Esophagus muscularis mucosa (tissue), 4 donors: ENCODE results near the gene BOK. TPM values are rescaled to one million over a fixed set of nuclear protein-coding genes. Genes with fewer than 3 reads are reported as not detected.

Source experiments
- DNase-seq: peaks from one replicate; pipeline ENCODE4 v3.0.0-alpha.2; 2017; ENCODE audit errors: extremely low spot score
- H3K27ac ChIP-seq, 4 donors: fragments of 200-600 bp; sonication (generic); replicated peaks in 1 of 4; 1 replicate in 3 of 4; 2 replicates in 1 of 4; pipeline ENCODE4 v1.5.1; 2016 to 2019; ENCODE audit warnings: mild to moderate bottlenecking in 1 of 4
- H3K27me3 ChIP-seq, 4 donors: fragments of 200-600 bp; sonication (generic); one replicate each; pipeline versions ENCODE4 v1.5.1 to v1.6.0; 2016 to 2019
- H3K36me3 ChIP-seq, 4 donors: fragments of 200-600 bp; sonication (generic); one replicate each; pipeline ENCODE4 v1.5.1; 2016 to 2019
- H3K4me1 ChIP-seq, 4 donors: fragments of 200-600 bp; sonication (generic); one replicate each; pipeline ENCODE4 v1.5.1; 2016 to 2019
- H3K4me3 ChIP-seq, 4 donors: fragments of 200-600 bp; sonication (generic); 1 replicate in 2 of 4; 2 replicates in 2 of 4; pipeline ENCODE4 v1.5.1; 2016 to 2019; ENCODE audit warnings: mild to moderate bottlenecking in 4 of 4, moderate library complexity in 1 of 4
- H3K9me3 ChIP-seq, 4 donors: fragments of 200-600 bp; sonication (generic); 1 replicate in 3 of 4; 2 replicates in 1 of 4; pipeline ENCODE4 v1.5.1; 2016 to 2019
- EP300 ChIP-seq: sonication (generic); formaldehyde crosslinking; IDR thresholded peaks from one replicate; pipeline ENCODE4 v1.6.1; 2017; ENCODE audit warnings: antibody characterized with exemption
- POLR2A ChIP-seq: fragments of 450-650 bp; IDR thresholded peaks from one replicate; pipeline ENCODE4 v1.6.1; 2017; ENCODE audit warnings: antibody characterized with exemption, moderate library complexity, mild to moderate bottlenecking, low read depth
- POLR2AphosphoS5 ChIP-seq, 2 donors: sonication (generic); formaldehyde crosslinking; IDR thresholded peaks; one replicate each; pipeline ENCODE4 v1.6.1; 2017; ENCODE audit warnings: antibody characterized with exemption in 2 of 2
- WGBS: methylation state at CpG from one replicate; pipeline ENCODE4 v1.1.5; 2018; 5-methylcytosine and 5-hydroxymethylcytosine counted together
- intact Hi-C: fragments of 100-400 bp; cut with DNase I; formaldehyde crosslinking; loops from one replicate; pipeline ENCODE4 v1.15.1; 2023
- total RNA-seq, 4 donors: library from RNA; depleted of rRNA; stranded (reverse); fragments of >200 nt; gene quantifications; one replicate each; pipeline versions ENCODE4 v1.1.0 to v1.2.1, GENCODE V29; 2016
- TF ChIP-seq, protein P1 (sequence below), 3 experiments: fragments of 200-600 bp in 2 of 3; fragments of 450-650 bp in 1 of 3; sonication (generic) in 2 of 3; IDR thresholded peaks; one replicate each; pipeline ENCODE4 v1.5.1; 2017 to 2019; ENCODE audit warnings: antibody characterized with exemption in 3 of 3, mild to moderate bottlenecking in 2 of 3, moderate library complexity in 1 of 3

BOK gene
- total RNA-seq, 4 donors from 2014 or later, result 55.8 to 118 (median 73.7) TPM

DNA sequence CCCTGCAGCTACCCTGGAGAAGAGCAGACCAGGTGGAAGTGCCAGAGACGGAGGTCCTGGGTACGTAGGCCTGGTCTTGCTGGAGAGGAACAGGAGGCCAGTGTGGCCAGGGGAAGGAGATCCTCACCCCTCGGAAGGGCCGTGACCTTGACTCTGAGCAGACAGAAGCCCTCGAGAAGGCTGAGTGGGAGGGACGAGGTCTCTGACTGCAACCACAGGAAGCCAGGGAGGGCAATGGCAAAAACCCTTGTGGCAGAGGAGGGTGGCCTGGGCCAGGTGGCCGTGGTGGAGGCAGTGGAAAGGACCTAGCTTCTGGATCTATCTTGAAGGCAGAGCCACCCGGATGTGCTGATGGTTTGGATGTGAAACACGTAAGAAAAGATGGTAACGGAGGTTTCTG, 50.3 kb downstream of the BOK start:
- 88% methylated on average over 10 of the region's 10 CpGs for WGBS
- TF ChIP-seq POLR2A, result no peak
- TF ChIP-seq, protein P1, sequence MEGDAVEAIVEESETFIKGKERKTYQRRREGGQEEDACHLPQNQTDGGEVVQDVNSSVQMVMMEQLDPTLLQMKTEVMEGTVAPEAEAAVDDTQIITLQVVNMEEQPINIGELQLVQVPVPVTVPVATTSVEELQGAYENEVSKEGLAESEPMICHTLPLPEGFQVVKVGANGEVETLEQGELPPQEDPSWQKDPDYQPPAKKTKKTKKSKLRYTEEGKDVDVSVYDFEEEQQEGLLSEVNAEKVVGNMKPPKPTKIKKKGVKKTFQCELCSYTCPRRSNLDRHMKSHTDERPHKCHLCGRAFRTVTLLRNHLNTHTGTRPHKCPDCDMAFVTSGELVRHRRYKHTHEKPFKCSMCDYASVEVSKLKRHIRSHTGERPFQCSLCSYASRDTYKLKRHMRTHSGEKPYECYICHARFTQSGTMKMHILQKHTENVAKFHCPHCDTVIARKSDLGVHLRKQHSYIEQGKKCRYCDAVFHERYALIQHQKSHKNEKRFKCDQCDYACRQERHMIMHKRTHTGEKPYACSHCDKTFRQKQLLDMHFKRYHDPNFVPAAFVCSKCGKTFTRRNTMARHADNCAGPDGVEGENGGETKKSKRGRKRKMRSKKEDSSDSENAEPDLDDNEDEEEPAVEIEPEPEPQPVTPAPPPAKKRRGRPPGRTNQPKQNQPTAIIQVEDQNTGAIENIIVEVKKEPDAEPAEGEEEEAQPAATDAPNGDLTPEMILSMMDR (IDR thresholded peaks at IDR 0.05), result no peak
- no peak for TF ChIP-seq EP300
- TF ChIP-seq POLR2AphosphoS5 (IDR thresholded peaks at IDR 0.05), result no peak
- DNase-seq, result no peak

DNA sequence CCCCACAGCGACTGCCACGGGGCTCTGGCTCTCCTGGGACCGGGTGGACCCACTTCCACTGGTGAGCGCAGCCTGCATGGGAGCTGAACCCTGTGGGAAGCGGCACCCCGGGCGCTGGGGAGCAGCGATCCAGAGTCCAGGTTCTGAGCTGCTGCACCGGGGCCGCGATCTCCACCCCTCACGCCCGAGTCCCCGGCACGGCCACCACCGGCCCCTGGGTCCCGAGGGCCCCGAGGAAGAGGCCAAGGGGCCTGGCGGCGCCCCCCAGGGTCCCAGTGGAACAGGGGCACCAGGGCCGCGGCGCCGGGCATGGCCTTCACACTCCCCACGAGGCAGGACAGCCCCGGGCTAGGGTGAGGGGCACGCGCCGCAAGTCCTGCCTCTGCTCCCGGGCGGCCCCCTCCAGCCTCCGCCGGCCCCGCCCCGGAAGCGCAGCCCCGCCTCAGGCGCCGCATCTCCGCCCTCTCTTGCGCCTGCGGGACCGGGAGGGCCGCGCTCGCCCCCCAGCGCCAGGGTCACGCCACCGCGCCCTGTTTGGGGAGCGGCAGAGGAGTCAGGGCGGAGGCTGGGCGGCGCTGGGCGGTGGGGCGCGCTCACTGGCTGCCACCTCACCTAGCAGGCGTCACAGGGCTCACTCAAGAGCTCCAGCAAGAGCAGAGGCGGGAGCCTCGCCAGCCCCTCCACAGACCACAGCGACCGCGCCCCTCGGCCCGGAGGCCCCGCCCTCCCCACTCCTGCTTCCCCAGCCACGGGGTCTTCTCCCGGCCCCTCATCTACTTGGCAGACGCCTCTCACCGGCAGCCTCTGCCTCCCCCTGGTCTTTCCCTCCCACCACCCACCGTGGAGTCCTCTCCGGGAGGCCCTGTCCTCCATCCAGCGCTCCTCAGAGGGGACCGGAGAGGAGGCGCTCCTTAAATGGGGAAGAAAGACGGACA, 51.6 kb downstream of the BOK start:
- H3K27me3 ChIP-seq, result no peaks in the 10 kb centered on the region
- peak overlapping the region; percentile 85 to 87 (median 86) for H3K27ac ChIP-seq
- peaks cover under 1 to 28% (median 9%) of the 10 kb centered on the region in 4 donors for H3K36me3 ChIP-seq
- peaks cover 9 to 44% (median 27%) of the 10 kb centered on the region in 4 donors for H3K4me1 ChIP-seq
- WGBS, result 6% methylated on average over 34 of the region's 76 CpGs
- intact Hi-C loops, result loop anchor here (5.0 kb wide), 1 partner anchor 103 kb away; the partner anchor contains the start of gene STK25
- no peak for DNase-seq
- H3K4me3 ChIP-seq, result peak overlapping the region; percentile 68 to 78 (median 72)
- H3K9me3 ChIP-seq, result no peaks in the 10 kb centered on the region
- no peak for TF ChIP-seq EP300
- TF ChIP-seq POLR2AphosphoS5 (IDR thresholded peaks at IDR 0.05), result peak; percentile 74 to 77
- TF ChIP-seq, protein P1 (IDR thresholded peaks at IDR 0.05), result peak; percentile 63 to 81 (median 80)

More for the DNA sequence above, 50.3 kb downstream of the BOK start:
- intact Hi-C loops, result no loop called here
- peaks cover 9 to 44% (median 27%) of the 10 kb centered on the region in 4 donors for H3K4me1 ChIP-seq
- H3K4me3 ChIP-seq, result no peak overlapping the region
- H3K27me3 ChIP-seq, result no peaks in the 10 kb centered on the region
- no peak overlapping the region for H3K27ac ChIP-seq
- H3K36me3 ChIP-seq, result peaks cover 10 to 40% (median 19%) of the 10 kb centered on the region in 4 donors
- H3K9me3 ChIP-seq, result no peaks in the 10 kb centered on the region

DNA sequence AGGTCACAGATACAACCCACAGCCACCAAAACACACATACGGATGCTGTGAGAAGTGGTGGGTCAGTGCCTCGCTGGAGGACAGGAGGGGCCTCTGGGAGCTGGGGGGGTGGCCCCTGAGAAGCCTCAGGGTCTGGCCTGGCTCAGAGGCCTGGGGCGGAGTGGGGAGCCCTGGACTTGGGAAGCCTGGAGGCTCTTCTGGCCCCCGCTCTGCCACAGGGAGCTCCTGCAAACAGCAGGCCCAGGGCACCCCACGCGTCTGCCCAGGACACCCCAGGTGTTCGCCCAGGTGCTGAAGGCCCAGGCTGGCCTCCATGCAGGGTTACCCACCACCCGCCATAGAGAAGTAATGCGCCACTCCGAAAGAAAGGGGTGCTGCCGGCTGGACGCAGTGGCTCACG, 52.5 kb downstream of the BOK start:
- intact Hi-C loops, result loop anchor here (5.0 kb wide), 1 partner anchor 104 kb away; the partner anchor contains the start of gene STK25
- Histone ChIP-seq H3K27me3 (no peaks in the 10 kb centered on the region), H3K4me1 (peaks cover 11 to 44% (median 30%) of the 10 kb centered on the region in 4 donors), H3K36me3 (peaks cover 0 to 21% (median 3%) of the 10 kb centered on the region in 4 donors), H3K27ac (peak overlapping the region; percentile 85 to 87 (median 86)), H3K9me3 (no peaks in the 10 kb centered on the region), H3K4me3 (no peak overlapping the region)
- TF ChIP-seq POLR2A, result no peak
- TF ChIP-seq POLR2AphosphoS5 (IDR thresholded peaks at IDR 0.05), result no peak
- TF ChIP-seq, protein P1 (IDR thresholded peaks at IDR 0.05), result no peak
- TF ChIP-seq EP300, result no peak
- 95% methylated on average over 11 of the region's 13 CpGs for WGBS
- DNase-seq, result no peak

DNA sequence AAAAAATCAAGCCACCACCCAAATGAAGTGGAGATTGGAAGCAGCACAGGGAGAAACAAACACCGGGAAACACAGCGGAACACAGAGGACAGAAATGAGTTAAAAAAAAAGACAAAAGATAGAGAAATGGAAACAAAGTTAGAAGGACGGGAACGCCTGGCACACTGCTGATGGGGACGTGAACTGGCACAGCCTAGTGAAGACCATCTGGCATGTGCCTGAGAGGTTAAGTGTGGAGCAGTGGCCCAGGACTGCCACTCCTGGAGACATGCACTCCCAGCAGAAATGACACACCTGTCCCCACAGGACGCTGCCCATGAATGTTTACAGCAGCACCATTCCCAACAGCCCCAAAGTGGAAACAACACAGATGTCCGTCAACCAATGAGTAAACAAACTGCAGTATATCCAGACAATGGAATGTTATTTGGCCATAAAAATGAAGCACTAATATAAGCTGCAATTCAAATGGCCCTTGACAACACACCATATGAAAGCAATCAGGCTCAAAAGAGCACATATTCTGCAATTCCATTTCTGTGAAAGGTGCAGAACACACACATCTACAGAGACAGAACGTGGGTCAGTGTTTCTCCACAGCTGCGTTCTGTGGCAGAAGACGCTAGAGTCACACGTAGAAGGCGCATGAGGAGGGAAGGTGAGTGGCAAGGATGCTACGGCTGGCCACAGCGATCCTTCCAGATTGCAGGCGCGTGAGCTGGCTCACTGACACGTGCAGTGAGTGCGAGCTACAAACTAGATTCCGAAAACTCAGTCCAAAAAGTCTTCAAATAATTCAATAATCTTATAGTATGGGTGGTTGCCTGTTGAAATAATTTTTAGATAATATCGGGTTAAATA, 53.8 kb downstream of the BOK start:
- Histone ChIP-seq H3K4me3 (no peak overlapping the region), H3K4me1 (peaks cover 14 to 55% (median 34%) of the 10 kb centered on the region in 4 donors), H3K27me3 (no peaks in the 10 kb centered on the region), H3K9me3 (no peaks in the 10 kb centered on the region), H3K27ac (peak overlapping the region in 3 of 4 donors; percentile 31 to 66 (median 62)), H3K36me3 (peaks cover 0 to 13% (median 0%) of the 10 kb centered on the region in 4 donors)
- 72% methylated on average over 20 of the region's 20 CpGs for WGBS
- TF ChIP-seq POLR2AphosphoS5 (IDR thresholded peaks at IDR 0.05), result peak in 1 of 2 donors; percentile 16
- TF ChIP-seq, protein P1 (IDR thresholded peaks at IDR 0.05), result no peak
- intact Hi-C loops, result loop anchor here (5.0 kb wide), 1 partner anchor 105 kb away; the partner anchor contains the start of gene STK25
- DNase-seq, result no peak
